Activated T-helper 2 cell treated with anti-CD3 and anti-CD28 coated beads, Interferon-gamma antibody, Interleukin-2, Interleukin-4, amounts not matched to agents 10 μg/mL and 5 μg/mL and 100 μg/mL, durations not matched to agents 14 hours and 24 hours and 36 hours (primary cell): Measurements from ENCODE around the gene SLC25A34. TPM values are rescaled to one million over a fixed set of nuclear protein-coding genes. Genes with fewer than 3 reads are reported as not detected.

Experiments
- DNase-seq: peaks from one replicate; pipeline ENCODE4 v3.0.0; 2021; ENCODE audit warnings: low spot score
- H3K27ac Mint-ChIP-seq: one replicate; pipeline ENCODE4 v1.8.0; 2021; ENCODE audit warnings: mixed read lengths
- H3K27me3 Mint-ChIP-seq: one replicate; pipeline ENCODE4 v1.8.0; 2021; ENCODE audit warnings: low read depth, mixed read lengths
- H3K36me3 Mint-ChIP-seq: one replicate; pipeline ENCODE4 v1.8.0; 2021; ENCODE audit warnings: low read depth, mixed read lengths
- H3K4me1 Mint-ChIP-seq: one replicate; pipeline ENCODE4 v1.8.0; 2021; ENCODE audit warnings: low read depth, mixed read lengths
- H3K4me3 Mint-ChIP-seq: one replicate; pipeline ENCODE4 v1.8.0; 2021; ENCODE audit warnings: low read depth, mild to moderate bottlenecking, moderate library complexity, mixed read lengths
- H3K9me3 Mint-ChIP-seq: one replicate; pipeline ENCODE4 v1.8.0; 2021; ENCODE audit warnings: mixed read lengths
- intact Hi-C: fragments of 100-400 bp; cut with micrococcal nuclease; formaldehyde crosslinking; loops from one replicate; pipeline ENCODE4 v1.15.1; 2023
- total RNA-seq: library from RNA; stranded (reverse); gene quantifications from 2 replicates; pipeline ENCODE4 v1.2.3, GENCODE V29; 2022

The SLC25A34 gene
- total RNA-seq, 1 donor from 2014 or later = 1.6 TPM

GRCh38 chr1:15739745-15740144 is 3.7 kb downstream of the SLC25A34 start:
- no peak overlapping the region for H3K4me3 Mint-ChIP-seq
- no peaks in the 10 kb centered on the region for H3K9me3 Mint-ChIP-seq
- H3K27ac Mint-ChIP-seq = no peak overlapping the region
- peaks cover 4% of the 10 kb centered on the region for H3K4me1 Mint-ChIP-seq
- no peak for DNase-seq
- no peaks in the 10 kb centered on the region for H3K36me3 Mint-ChIP-seq
- intact Hi-C loops = loop anchor here (2.0 kb wide), 1 partner anchor 137 kb away; no protein-coding TSS in a partner anchor
- H3K27me3 Mint-ChIP-seq = no peaks in the 10 kb centered on the region

- peak; percentile 58 for DNase-seq
- peaks cover 4% of the 10 kb centered on the region for H3K4me1 Mint-ChIP-seq
- no peak overlapping the region for H3K27ac Mint-ChIP-seq
- intact Hi-C loops = loop anchor here (1.0 to 2.0 kb wide), 2 partner anchors 138 to 146 kb away; no protein-coding TSS in a partner anchor
- no peaks in the 10 kb centered on the region for H3K36me3 Mint-ChIP-seq
- no peaks in the 10 kb centered on the region for H3K9me3 Mint-ChIP-seq
- no peaks in the 10 kb centered on the region for H3K27me3 Mint-ChIP-seq
- H3K4me3 Mint-ChIP-seq = no peak overlapping the region
These were observed 5.1 kb downstream of the SLC25A34 start for GRCh38 chr1:15740924-15741850.

DNA sequence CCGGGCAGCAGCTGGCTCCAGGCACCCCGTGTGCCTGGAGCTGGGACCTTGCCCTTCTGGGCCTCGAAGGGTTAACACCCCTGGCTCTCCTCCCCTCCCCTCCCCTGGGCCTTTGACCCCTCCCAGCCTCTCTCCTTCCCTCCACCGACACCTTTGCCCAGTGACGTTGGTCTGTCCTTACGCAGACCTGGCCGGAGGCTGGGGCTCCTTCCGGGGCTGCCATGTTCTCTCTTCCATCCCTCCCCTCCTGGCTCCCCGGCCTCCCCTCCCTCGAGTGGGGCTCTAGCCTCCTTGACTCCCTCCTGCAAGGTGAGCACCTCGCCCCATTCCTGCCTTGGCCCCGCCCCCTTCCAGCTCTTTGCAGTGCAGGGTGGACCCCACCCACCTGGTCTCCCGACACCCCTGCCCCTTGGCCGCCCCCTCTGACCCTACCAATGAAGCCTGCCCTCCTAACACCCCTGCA is 6.3 kb downstream of the SLC25A34 start, which contains the start of gene TMEM82:
Gene TMEM82 (plus strand): TSS at position 161 of the 463 bp plus-strand sequence. CDS start 61 bp downstream, at position 222.
- Mint-ChIP-seq H3K4me1 (peaks cover 4% of the 10 kb centered on the region), H3K4me3 (no peak within 1 kb of the TSS), H3K36me3 (no peaks in the 10 kb centered on the region), H3K27me3 (no peaks in the 10 kb centered on the region), H3K9me3 (no peaks in the 10 kb centered on the region), H3K27ac (no peak within 1 kb of the TSS)
- intact Hi-C loops = no loop called here
- DNase-seq = no peak

- no peaks in the 10 kb centered on the region for H3K36me3 Mint-ChIP-seq
- intact Hi-C loops = no loop called here
- no peak for DNase-seq
- no peaks in the 10 kb centered on the region for H3K9me3 Mint-ChIP-seq
- no peaks in the 10 kb centered on the region for H3K27me3 Mint-ChIP-seq
- no peak overlapping the region for H3K4me3 Mint-ChIP-seq
- peaks cover 4% of the 10 kb centered on the region for H3K4me1 Mint-ChIP-seq
- H3K27ac Mint-ChIP-seq = no peak overlapping the region
These were observed 8.1 kb downstream of the SLC25A34 start for GRCh38 chr1:15744122-15744679.

- H3K36me3 Mint-ChIP-seq = no peaks in the 10 kb centered on the region
- no peaks in the 10 kb centered on the region for H3K9me3 Mint-ChIP-seq
- H3K27ac Mint-ChIP-seq = no peak overlapping the region
- intact Hi-C loops = no loop called here
- H3K27me3 Mint-ChIP-seq = no peaks in the 10 kb centered on the region
- no peak overlapping the region for H3K4me3 Mint-ChIP-seq
- DNase-seq = no peak
- no peaks in the 10 kb centered on the region for H3K4me1 Mint-ChIP-seq
These were observed 11.3 kb downstream of the SLC25A34 start for GRCh38 chr1:15747378-15747777.

DNA sequence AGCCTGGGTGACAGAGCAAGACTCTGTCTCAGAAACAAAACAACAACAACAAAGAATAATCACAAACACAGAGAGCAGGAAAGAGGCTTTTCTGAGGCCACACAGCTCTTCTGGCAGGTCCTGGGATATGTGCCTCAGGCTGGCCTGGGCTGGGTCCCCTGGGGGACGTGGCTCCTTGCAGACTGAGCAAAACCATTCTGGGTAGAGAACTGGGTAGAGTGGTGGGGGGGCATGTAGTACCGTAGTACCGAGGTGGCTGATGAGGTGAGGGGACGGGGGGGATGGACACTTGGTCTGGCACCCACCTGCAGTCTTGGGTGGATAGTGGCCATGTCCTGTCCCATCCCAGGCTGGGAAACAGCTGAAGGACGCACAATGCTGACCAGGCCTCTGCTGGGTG is 12.2 kb downstream of the SLC25A34 start:
- intact Hi-C loops = no loop called here
- H3K36me3 Mint-ChIP-seq = no peaks in the 10 kb centered on the region
- H3K27me3 Mint-ChIP-seq = no peaks in the 10 kb centered on the region
- H3K4me3 Mint-ChIP-seq = no peak overlapping the region
- H3K27ac Mint-ChIP-seq = no peak overlapping the region
- DNase-seq = no peak
- H3K9me3 Mint-ChIP-seq = no peaks in the 10 kb centered on the region
- H3K4me1 Mint-ChIP-seq = no peaks in the 10 kb centered on the region

GRCh38 chr1:15748690-15749398 is 12.8 kb downstream of the SLC25A34 start:
- no peak for DNase-seq
- Mint-ChIP-seq H3K9me3 (no peaks in the 10 kb centered on the region), H3K27me3 (no peaks in the 10 kb centered on the region), H3K27ac (no peak overlapping the region), H3K4me3 (no peak overlapping the region), H3K36me3 (no peaks in the 10 kb centered on the region), H3K4me1 (no peaks in the 10 kb centered on the region)
- intact Hi-C loops = no loop called here

GRCh38 chr1:15749399-15750291 is 13.6 kb downstream of the SLC25A34 start:
- no peak overlapping the region for H3K27ac Mint-ChIP-seq
- H3K9me3 Mint-ChIP-seq = no peaks in the 10 kb centered on the region
- no peaks in the 10 kb centered on the region for H3K4me1 Mint-ChIP-seq
- no peaks in the 10 kb centered on the region for H3K36me3 Mint-ChIP-seq
- intact Hi-C loops = no loop called here
- H3K27me3 Mint-ChIP-seq = no peaks in the 10 kb centered on the region
- no peak overlapping the region for H3K4me3 Mint-ChIP-seq
- no peak for DNase-seq

DNA sequence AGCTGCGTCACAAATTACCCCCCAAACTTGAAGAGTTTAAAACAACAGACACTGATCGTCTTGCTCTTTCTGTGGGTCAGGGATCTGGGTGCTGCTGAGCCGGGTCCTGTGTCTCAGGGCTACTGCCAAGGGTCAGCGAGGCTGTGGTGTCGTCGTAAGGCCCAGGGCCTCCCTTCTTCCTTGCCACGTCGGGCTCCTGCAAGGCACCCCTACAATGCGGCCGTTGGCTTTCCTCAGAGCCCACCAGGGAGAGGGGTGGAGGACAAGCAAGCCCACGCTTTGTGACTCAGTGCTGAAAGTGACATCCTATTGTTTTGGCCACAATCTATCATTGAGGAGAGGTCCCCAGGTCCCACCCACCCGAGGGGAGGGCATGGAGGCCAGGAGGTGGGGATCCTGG is 14.9 kb downstream of the SLC25A34 start:
- intact Hi-C loops = no loop called here
- H3K4me3 Mint-ChIP-seq = no peak overlapping the region

DNA sequence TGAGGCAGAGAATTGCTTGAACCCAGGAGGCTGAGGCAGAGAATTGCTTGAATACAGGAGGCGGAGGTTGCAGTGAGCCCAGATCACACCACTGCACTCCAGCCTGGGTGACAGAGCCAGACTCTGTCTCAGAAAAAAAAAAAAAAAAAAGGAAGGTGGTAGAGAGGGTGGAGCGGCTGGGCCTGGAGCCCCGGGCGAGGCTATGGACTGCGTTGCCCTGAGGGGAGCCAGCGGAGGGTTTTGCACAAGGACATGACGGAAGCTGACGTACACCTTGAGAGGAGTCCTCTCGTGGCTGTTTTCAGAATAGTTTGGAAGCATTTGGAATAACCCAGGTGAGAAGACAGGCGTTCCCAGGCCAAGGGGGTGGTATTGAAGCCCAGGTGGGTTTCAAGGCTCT is 15.7 kb downstream of the SLC25A34 start:
- intact Hi-C loops = no loop called here
- H3K27ac Mint-ChIP-seq = no peak overlapping the region
- DNase-seq = no peak
- no peak overlapping the region for H3K4me3 Mint-ChIP-seq
- H3K4me1 Mint-ChIP-seq = no peaks in the 10 kb centered on the region
- peaks cover 9% of the 10 kb centered on the region for H3K27me3 Mint-ChIP-seq
- H3K36me3 Mint-ChIP-seq = no peaks in the 10 kb centered on the region
- H3K9me3 Mint-ChIP-seq = no peaks in the 10 kb centered on the region

More for the DNA sequence above, 14.9 kb downstream of the SLC25A34 start:
- peaks cover 3% of the 10 kb centered on the region for H3K27me3 Mint-ChIP-seq
- no peak for DNase-seq
- H3K9me3 Mint-ChIP-seq = no peaks in the 10 kb centered on the region
- H3K4me1 Mint-ChIP-seq = no peaks in the 10 kb centered on the region
- H3K36me3 Mint-ChIP-seq = no peaks in the 10 kb centered on the region
- no peak overlapping the region for H3K27ac Mint-ChIP-seq

DNA sequence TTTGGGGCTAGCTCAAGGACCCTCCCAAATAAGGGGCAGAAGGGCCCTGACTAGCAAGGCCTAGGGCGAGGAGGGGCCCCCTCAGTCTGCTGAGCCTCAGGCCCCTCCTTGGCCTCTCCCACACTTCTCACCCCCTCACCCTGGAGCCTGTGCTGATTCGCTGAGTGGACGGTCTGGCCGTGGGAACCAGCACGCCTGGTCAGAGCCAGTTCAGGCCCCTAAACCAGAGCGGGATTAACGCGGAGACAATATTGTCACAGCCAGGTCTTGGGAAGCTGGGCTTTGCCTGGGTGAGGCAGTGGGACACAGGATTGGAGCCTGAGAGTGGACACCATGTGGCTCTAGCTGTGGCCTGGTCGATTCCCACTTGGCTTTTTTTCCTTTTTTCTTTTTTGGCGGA is 17.7 kb downstream of the SLC25A34 start:
- Mint-ChIP-seq H3K4me3 (no peak overlapping the region), H3K36me3 (no peaks in the 10 kb centered on the region), H3K4me1 (no peaks in the 10 kb centered on the region), H3K27ac (no peak overlapping the region), H3K9me3 (no peaks in the 10 kb centered on the region), H3K27me3 (peaks cover 22% of the 10 kb centered on the region)
- DNase-seq = no peak
- intact Hi-C loops = no loop called here

DNA sequence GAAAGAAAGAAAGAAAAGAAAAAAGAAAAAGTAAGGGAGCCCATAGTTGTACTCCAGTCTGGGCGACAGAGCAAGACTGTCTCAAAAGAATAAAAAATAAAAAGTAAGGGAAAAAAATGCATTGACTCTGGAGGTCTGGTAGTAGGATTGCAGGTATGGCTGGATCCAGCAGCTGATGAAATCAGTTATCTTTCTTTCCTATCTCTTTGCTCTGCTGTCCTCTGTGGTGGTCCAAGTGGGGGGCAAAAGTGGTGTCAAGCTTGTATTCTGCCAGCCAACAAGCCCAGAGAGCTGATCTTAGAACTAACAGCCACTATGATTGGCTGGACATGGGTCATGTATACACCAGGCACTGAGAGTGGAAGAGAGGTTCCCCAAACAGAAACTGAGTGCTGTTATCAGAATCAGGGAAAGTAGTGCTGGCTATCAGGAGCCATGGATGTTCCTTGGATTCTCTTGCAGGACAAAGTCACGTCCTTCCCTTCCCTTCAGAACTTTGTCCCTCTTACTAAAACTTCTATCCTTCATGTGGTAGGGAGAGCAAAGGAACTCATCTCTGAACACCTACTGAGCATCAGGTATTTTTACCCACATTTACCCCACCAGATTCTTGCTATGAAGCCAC is 19.1 kb downstream of the SLC25A34 start:
- Mint-ChIP-seq H3K4me1 (peaks cover 2% of the 10 kb centered on the region), H3K27me3 (peaks cover 28% of the 10 kb centered on the region), H3K36me3 (no peaks in the 10 kb centered on the region), H3K4me3 (no peak overlapping the region), H3K27ac (no peak overlapping the region), H3K9me3 (no peaks in the 10 kb centered on the region)
- DNase-seq = no peak
- intact Hi-C loops = no loop called here
